Measurements from ENCODE around the gene SLC24A1. TPM values are rescaled to one million over a fixed set of nuclear protein-coding genes. Genes with fewer than 3 reads are reported as not detected.

The SLC24A1 gene
- total and polyA plus RNA-seq, 10 of the 15 experiments (the other 5 are each of a cell fraction or from before 2014, with no cell fraction given), result 1.4 to 5.8 (median 3.3) TPM

DNA sequence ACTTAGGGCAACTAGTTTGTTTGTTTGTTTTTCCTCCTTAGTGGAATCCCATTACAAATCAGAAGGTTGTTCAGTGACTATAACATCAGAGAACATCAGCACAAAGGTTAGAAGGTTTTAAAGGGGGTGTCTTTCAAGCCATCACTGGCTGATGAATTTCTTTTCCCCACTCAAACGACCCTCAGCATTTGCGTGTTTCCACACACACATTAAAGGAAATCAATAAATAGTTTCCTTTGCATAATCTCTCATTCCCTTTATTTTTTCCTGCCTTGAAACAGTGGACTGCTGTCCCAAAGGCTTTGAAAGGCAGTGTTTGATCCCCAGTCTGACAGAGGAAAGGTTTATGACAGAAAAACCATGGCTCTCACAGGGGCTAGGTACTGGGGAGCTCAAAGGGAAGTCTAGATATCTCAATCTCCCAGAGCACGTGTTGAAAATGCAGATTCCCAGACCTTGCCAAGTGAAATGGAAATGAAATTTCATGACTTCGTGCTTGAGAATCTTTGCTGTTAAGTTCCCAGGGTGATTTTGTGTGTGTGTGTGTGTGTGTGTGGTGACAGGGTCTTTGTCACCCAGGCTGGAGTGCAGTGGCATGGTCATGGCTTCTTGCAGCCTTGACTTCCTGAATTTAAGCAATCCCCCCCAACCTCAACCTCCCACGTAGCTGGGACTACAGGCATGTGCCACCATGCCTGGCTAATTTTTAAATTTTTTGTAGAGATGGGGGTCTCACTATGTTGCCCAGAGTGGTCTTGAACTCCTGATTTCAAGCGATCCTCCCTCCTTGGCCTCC, 8.6 kb upstream of the SLC24A1 start:
- no peak overlapping the region for H2AFZ ChIP-seq (ENCODE audit: control insufficient read depth, low read depth, low read length)
- in situ Hi-C loops (cut with MboI), result no loop called here
- no peaks in the 10 kb centered on the region for H3K36me3 ChIP-seq (ENCODE audit: control insufficient read depth in 2 of 2, insufficient read depth in 2 of 2, low read length in 1 of 2)
- H3K4me3 ChIP-seq, result no peak overlapping the region
- peaks cover 7% of the 10 kb centered on the region for H3K4me1 ChIP-seq (ENCODE audit: control insufficient read depth, insufficient read depth, low read length)
- ChIA-PET SMC1A (ENCODE audit: uncharacterized antibody, unreplicated experiment) (interaction anchor here (1.1 to 3.2 kb wide), 2 partner anchors 8 to 18 kb away, joined by 4 to 10 read pairs; partner anchors contain the start of gene SLC24A1), RAD21 (ENCODE audit: unreplicated experiment) (interaction anchor here (0.8 kb wide), 1 partner anchor 256 kb away, joined by 5 read pairs; the partner anchor contains the start of gene RAB11A), POLR2A (no interaction called here), CTCF (interaction anchor here (0.6 to 4.5 kb wide), 8 partner anchors 8 to 326 kb away, joined by 3 to 28 read pairs (median 4); partner anchors contain the start of gene SLC24A1)
- H3K79me2 ChIP-seq (ENCODE audit: control insufficient read depth, insufficient read depth, low read length), result peaks cover 33% of the 10 kb centered on the region
- H3K27ac ChIP-seq (ENCODE audit: control insufficient read depth, insufficient read depth), result no peak overlapping the region
- H3K4me2 ChIP-seq (ENCODE audit: control insufficient read depth, insufficient read depth), result no peak overlapping the region
- no peak overlapping the region for H3K9ac ChIP-seq (ENCODE audit: control insufficient read depth, insufficient read depth, low read length)
- WGBS (ENCODE audit: insufficient coverage, insufficient replicate concordance, low lambda C conversion rate, missing lambda C conversion rate), result 65% methylated on average over 6 of the region's 6 CpGs
- DNase-seq (ENCODE audit: low read depth, low spot score) (no peak), FAIRE-seq (no peak), ATAC-seq (no peak)
- H4K20me1 ChIP-seq (ENCODE audit: control insufficient read depth, insufficient read depth), result no peaks in the 10 kb centered on the region
- H3K27me3 ChIP-seq (replicated peaks in 1 of 2; ENCODE audit: control insufficient read depth in 2 of 2, insufficient read depth in 2 of 2, low read length in 1 of 2), result no peaks in the 10 kb centered on the region
- BruUV-seq (replicated peaks), result no TSS peak
- H3K9me3 ChIP-seq (replicated peaks; ENCODE audit: control insufficient read depth, insufficient read depth, low read length), result no peaks in the 10 kb centered on the region
- intact Hi-C loops (cut with micrococcal nuclease; ENCODE audit: unreplicated experiment), result no loop called here
- TF ChIP-seq MEF2A (IDR thresholded peaks at IDR 0.05; ENCODE audit: insufficient read depth, low read depth, low read length) (no peak), FOXK2 (IDR thresholded peaks at IDR 0.05) (no peak), GABPA (IDR thresholded peaks at IDR 0.05; ENCODE audit: low read depth) (no peak), ZNF384 (IDR thresholded peaks at IDR 0.05; ENCODE audit: borderline replicate concordance, low read depth, low read length) (no peak), USF1 (IDR thresholded peaks at IDR 0.05; ENCODE audit: borderline replicate concordance, extremely low read length, insufficient read depth, low read depth, low read length) (no peak), GATAD2B (conservative IDR thresholded peaks at IDR 0.05; ENCODE audit: low read depth) (no peak), RAD51 (IDR thresholded peaks at IDR 0.05) (no peak), ATF2 (IDR thresholded peaks at IDR 0.05; ENCODE audit: low read length) (no peak), RAD21 (IDR thresholded peaks at IDR 0.05; ENCODE audit: insufficient read depth, low read depth, low read length) (no peak), STAT1 (conservative IDR thresholded peaks at IDR 0.05) (no peak), KDM1A (IDR thresholded peaks at IDR 0.05; ENCODE audit: borderline replicate concordance) (no peak), CREB1 (IDR thresholded peaks at IDR 0.05; ENCODE audit: low read depth) (no peak), NR2C2 (IDR thresholded peaks at IDR 0.05; ENCODE audit: borderline replicate concordance, control insufficient read depth, insufficient read length, low read depth) (no peak), SUPT20H (IDR thresholded peaks at IDR 0.05; ENCODE audit: borderline replicate concordance, control insufficient read depth, low read depth, low read length) (no peak), STAT3 (IDR thresholded peaks at IDR 0.05; ENCODE audit: low read depth, low read length) (no peak), RCOR1 (conservative IDR thresholded peaks at IDR 0.05; ENCODE audit: low read depth, low read length) (no peak)
- TF ChIP-seq, protein P1, sequence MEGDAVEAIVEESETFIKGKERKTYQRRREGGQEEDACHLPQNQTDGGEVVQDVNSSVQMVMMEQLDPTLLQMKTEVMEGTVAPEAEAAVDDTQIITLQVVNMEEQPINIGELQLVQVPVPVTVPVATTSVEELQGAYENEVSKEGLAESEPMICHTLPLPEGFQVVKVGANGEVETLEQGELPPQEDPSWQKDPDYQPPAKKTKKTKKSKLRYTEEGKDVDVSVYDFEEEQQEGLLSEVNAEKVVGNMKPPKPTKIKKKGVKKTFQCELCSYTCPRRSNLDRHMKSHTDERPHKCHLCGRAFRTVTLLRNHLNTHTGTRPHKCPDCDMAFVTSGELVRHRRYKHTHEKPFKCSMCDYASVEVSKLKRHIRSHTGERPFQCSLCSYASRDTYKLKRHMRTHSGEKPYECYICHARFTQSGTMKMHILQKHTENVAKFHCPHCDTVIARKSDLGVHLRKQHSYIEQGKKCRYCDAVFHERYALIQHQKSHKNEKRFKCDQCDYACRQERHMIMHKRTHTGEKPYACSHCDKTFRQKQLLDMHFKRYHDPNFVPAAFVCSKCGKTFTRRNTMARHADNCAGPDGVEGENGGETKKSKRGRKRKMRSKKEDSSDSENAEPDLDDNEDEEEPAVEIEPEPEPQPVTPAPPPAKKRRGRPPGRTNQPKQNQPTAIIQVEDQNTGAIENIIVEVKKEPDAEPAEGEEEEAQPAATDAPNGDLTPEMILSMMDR (IDR thresholded peaks at IDR 0.05 in 2 of 3, conservative IDR thresholded peaks at IDR 0.05 in 1 of 3; ENCODE audit: control insufficient read depth in 2 of 3, extremely low read depth in 1 of 3, insufficient read depth in 1 of 3, low read depth in 3 of 3, low read length in 3 of 3), result no peak
- TF ChIP-seq, protein P2, sequence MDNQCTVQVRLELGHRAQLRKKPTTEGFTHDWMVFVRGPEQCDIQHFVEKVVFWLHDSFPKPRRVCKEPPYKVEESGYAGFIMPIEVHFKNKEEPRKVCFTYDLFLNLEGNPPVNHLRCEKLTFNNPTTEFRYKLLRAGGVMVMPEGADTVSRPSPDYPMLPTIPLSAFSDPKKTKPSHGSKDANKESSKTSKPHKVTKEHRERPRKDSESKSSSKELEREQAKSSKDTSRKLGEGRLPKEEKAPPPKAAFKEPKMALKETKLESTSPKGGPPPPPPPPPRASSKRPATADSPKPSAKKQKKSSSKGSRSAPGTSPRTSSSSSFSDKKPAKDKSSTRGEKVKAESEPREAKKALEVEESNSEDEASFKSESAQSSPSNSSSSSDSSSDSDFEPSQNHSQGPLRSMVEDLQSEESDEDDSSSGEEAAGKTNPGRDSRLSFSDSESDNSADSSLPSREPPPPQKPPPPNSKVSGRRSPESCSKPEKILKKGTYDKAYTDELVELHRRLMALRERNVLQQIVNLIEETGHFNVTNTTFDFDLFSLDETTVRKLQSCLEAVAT (IDR thresholded peaks at IDR 0.05), result no peak
